HFF-Myc (cell line): ENCODE data around the gene RBM10.

Experiments
- DNase-seq: peaks from one replicate; pipeline ENCODE4 v3.0.0-alpha.2; 2011; ENCODE audit warnings: low read depth; ENCODE audit errors: extremely low read depth
- H3K4me3 ChIP-seq: replicated peaks from 2 replicates; pipeline ENCODE4 v1.5.1; 2011; ENCODE audit warnings: low read depth, mild to moderate bottlenecking, control low read depth, low read length
- CTCF ChIP-seq: IDR thresholded peaks from 2 replicates; pipeline ENCODE4 v1.5.1; 2012; ENCODE audit warnings: mild to moderate bottlenecking, low read depth, low read length, control low read depth; ENCODE audit errors: missing control alignments

Gene RBM10

GRCh38 chrX:47227334-47227583 lies 82.2 kb downstream of the RBM10 start:
- DNase-seq: no peak
- no peak overlapping the region for H3K4me3 ChIP-seq
- TF ChIP-seq CTCF: no peak

DNA sequence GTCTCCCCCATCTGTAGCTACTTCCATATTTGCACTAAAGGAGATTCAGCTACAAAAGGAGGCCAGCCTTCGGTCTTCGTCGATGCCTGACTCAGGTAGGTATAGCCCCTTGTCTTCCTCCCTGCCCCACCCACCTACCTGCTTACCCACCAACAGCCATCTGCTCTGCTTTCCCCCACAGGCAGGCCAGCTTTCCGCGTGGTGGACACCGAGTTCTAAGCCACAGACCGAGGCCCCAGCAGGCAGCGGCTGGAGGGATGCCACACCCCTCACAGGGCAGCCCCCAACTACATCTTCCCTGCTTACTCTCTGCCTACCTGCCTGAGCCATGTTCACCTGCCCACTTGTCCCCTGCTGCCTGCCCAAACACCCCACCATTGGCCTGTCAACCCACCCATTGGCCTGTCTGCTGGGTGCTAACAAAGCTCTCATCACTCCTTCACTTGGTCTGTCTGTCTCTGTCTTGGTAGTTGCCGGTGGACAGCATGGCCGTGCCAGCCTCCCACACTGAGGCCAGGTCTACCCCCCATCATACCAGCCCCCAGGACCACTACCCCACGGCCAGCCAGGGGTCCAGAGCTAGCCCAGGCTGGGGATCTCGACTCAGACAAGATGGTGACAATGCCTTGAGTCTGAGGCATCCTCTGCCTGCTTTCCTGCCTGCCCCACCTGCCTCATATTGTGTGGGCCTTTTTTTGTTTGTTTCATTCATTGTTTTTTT lies 83.7 kb downstream of the RBM10 start:
- TF ChIP-seq CTCF: no peak
- DNase-seq: no peak
- H3K4me3 ChIP-seq: no peak overlapping the region

DNA sequence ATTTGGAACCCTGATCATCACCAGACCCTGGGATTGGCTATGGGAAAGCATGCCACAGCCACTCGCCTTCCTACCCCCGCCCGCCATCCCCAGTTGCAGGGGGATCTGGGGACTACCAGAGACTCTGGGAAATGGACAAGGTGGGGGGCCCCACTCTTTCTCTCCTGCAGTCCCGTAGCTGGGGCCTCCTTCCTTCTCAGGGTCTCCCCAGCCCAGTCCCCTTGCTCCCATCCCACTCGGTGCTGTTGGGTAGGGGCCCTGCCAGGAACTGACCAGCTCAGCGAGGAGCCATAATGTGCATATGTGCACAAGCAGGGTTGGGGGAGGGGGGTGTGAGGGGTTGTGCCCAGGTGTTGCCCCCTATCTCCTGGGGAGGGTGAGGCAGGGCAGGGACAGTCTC lies 84.4 kb downstream of the RBM10 start:
- H3K4me3 ChIP-seq: no peak overlapping the region
- no peak for TF ChIP-seq CTCF
- DNase-seq: no peak

- DNase-seq: no peak
- no peak overlapping the region for H3K4me3 ChIP-seq
- no peak for TF ChIP-seq CTCF
Observed at GRCh38 chrX:47230136-47230868, 85.3 kb downstream of the RBM10 start.

- DNase-seq: no peak
- no peak overlapping the region for H3K4me3 ChIP-seq
- TF ChIP-seq CTCF: no peak
Observed at GRCh38 chrX:47231167-47231566, 86.1 kb downstream of the RBM10 start.

GRCh38 chrX:47232197-47232802 lies 87.3 kb downstream of the RBM10 start:
- H3K4me3 ChIP-seq: peak overlapping the region; percentile 53
- TF ChIP-seq CTCF: no peak
- DNase-seq: no peak
